HG02798 (cell line): ENCODE measurements around the gene NKG7.

ENCODE experiments used
- ATAC-seq: cut with Tn5 transposase; IDR thresholded peaks from one replicate; pipeline ENCODE4 v1.9.1; 2021; ENCODE audit warnings: mild to moderate bottlenecking; ENCODE audit not compliant: unreplicated experiment, poor library complexity

NKG7 gene

DNA sequence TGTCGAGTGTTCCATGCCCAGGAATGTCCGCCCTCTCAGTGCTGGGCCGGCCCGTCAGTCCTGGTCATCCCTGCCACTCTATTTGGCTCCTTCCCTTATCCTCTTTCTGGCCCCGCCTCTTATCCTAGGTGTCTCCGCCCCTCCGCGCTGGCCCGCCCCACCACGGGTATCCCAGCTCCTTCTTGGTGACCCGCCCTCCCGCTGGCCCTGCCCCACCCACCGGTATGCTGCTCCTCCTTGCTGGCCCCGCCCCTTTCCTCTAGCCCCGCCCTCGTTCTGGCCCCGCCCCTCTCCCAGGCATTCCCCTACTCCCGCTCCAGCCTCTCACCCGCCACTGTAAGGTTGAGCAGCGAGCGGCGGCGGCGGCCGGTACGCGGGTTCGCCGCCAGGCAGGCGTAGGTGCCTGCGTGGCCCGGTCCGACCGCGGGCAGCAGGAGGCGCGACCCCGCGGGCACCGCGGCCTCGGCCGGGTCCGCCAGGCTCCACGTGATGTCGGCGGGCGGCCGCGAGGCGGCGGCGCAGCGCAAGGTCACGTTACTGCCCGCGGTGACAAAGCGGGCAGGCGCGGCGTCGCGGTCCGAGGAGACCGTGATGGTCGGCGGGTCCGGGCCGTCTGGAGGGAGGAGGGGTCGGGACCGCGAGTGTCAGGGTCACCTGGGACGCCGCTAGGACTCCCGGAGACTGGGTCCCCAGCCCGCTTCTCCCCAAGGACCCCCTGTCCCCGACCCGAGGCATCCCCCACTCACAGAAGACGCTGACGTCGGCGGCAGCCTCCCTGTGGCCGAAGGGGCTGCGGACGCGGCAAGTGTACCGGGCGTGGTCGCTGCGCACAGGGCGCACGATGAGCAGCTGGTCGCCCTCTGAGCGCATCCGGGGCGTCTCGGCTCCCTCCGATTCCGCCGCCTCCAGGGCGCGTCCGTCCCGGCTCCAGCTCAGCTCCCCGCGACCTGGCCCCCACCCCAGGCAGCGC lies 32.5 kb downstream of the NKG7 start:
- peak; percentile 66 for ATAC-seq

DNA sequence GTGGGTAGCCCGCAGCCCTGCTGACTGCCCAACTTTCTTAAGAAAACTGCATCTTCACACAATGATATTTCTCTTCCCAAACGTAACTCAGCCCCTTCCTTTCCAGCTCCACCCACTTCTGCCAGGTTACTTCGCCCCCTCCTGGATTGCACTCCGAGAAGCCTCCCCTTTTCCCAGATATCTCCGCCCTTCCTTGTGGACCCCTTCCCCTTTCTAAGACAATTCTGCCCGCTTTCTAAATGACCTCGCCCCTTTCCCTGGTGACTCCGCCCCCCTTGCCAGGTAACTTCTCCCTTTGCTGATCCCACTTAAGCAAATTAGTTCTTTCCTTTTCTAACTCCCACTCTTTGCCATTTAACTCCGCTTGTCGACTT lies 33.2 kb downstream of the NKG7 start:
- ATAC-seq: peak; percentile 1

DNA sequence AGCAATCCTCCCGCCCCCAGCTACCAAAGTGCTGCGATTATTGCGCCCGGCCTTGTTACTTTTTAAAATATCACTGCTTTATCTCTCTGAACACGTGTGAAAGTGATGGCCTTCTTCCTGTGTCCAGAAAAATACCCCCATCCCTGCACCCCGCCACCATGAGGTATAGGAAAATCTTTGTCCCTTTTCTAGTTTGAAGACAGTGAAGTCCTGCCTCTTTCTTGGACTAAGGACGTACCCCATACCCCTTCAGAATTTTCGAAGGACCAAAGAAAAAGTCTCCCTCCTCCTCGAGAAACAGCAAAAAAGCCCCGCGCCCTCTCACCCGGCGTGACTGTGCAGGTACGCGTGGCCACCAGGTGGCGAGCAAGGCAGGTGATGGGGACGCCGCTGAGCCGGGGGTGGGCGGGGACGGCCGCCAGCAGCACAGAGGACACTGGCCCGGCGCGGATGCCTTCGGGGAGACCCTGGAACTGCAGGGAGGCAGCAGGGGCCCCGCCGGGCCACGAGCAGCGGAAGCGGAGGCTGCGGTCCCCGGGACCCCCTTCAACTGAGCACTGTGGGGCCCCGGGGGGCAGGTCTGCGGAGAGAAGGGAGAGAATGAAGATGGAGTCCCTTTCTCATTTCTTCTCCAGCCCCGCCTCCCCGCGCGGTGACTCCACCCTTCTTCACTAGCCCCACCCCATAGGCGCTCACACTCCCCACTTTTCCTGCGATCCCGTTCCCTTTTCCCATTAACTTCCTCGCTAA lies 33.7 kb downstream of the NKG7 start:
- ATAC-seq: peak; percentile 50

DNA sequence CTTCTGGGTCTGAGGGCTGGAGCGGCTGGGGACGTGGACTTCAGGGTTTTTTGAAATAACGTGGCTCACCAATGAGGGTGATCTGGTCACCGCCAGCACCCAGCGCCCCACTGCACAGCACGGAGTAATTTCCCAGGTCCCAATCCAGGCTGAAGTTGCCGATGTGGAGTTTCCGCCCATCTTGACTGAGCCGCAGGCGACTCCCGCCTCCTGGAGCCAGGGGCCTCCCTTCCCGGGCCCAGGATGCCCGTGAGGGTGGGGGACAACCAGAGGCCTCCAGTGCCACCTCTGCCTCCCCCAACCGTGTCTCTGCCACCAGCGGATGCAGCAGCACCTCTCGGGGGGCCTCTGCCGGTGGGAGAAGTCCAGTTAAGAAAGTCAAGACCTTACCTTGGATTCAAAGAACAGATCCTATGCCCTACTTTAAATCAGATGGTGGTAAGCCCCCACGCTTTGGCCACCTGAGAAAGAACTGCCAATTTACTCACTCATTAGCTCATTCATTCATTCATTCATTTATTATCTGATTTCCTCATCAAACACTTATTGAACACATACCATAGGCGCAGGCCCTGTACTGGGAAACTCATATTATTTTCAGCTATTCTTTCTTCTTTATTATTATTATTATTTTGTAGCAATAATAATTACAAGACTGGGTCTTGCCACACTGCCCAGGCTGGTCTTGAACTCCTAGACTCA lies 34.4 kb downstream of the NKG7 start:
- no peak for ATAC-seq

DNA sequence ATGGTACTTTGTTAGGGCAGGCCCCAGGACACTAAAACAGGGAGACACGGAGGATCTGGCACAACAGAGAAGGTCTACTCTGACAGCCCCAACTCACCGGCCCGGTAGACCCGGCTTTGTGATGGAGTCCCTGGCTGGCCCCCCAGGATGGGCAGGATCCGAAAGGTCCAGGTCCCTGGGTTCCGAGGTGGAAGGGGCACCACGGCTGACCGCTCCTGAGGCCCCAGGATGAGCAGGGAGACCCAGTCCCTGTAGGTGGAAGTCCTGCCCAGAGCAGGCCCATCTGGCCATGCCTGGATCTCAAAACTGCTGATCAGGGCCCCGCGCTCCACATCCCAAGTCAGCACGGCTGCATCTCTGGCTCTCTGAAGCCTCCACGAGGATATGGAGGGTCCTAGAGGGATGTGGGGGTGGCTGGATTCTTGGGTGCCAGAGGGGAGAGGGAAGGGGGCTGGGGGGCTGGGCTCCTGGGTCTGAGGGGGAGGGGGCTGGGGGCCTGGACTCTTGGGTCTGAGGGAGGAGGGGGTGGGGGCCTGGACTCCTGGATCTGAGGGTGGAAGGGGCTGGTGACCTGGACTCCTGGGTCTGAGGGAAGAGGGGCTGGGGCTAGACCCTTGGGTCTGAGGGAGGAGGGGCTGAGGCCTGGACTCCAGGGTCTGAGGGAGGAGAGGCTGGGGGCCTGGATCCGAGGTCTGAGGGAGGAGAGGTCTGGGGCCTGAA lies 35.2 kb downstream of the NKG7 start:
- ATAC-seq: no peak

DNA sequence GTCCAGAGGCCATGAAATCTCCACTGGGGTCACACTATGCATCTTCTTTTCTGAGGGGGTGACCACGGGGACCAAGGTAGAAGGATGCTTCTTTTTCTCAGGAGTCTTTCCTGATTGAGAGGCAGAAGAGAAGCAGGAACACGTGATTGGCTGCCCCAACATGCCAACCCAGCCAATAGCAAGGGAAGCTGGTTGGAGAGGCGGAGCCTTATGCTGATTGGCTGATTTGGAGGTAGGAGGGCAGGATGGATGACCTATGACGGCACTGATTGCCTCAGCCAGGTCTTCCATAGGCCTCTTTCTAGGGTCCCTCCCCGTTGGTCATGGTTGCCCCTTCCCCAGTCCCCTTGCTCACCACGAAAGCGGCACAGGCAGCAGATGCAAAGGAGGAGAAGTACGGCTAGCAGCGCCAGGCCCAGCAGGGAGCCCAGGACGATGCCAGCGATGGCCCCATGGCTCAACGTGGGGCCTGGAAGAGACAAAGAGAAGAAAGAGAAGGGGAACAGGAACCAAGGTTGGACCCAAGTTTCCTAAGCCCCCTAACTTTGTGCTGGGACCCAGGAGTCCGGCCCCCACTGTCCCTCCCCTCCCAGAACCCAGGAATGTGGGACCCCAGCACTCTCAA lies 38.5 kb downstream of the NKG7 start:
- no peak for ATAC-seq

DNA sequence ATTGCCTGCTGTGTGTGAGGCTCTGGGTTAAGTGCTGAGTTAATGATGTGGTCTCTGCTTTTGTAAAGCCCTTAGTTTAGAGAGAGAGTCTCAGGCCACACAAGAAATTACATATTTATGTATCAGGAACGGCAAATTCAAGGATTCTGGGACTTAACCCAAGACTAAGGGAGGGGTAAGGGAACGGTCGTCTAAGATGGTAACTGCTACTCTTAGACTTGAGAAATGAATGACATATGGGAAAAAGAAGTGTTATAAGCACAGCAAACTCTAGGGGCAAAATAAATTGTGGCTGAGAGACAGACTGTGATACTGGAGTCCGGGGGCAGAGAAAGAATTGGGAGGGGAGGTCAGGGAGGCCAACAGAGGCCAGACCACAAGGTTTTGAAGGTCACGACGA lies 40.7 kb downstream of the NKG7 start:
- ATAC-seq: no peak

DNA sequence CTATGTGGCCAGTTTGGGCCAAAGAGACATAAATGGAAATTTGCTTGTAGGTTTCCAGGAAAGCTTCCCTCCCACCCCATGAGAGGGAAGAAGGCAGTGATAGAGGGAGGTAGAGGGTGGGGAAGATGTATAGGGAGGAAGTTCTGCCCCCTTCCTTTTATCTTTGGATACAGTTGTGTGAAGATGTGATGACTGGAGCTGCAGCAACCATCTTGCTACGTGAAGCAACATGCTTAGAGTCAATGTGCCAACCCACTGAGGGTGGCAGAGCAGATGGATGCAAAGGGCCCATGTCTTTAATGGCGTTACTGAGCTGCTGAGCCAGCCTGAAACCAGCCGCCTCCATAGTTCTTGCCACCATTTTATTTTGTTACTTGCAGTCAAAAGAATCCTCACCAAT lies 41.3 kb downstream of the NKG7 start:
- no peak for ATAC-seq

DNA sequence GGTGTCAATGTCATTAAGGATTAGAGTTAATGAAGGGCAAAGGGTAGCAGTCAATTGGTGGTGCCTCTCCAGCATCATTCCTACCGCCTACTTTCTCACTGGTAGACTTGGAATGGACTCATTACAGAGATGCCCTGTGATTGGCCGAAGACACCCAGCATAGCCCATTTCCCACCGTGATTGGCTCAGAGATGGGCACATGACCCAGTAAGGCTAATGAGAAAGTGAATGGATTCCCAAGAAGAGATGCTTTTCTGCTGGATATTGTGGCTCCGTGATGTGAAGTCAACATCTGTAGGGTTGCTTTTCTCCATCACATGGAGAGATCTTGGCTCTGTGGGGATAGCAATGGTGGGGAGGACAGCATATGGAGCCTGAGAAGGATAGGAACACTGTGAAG lies 42.1 kb downstream of the NKG7 start:
- ATAC-seq: no peak

DNA sequence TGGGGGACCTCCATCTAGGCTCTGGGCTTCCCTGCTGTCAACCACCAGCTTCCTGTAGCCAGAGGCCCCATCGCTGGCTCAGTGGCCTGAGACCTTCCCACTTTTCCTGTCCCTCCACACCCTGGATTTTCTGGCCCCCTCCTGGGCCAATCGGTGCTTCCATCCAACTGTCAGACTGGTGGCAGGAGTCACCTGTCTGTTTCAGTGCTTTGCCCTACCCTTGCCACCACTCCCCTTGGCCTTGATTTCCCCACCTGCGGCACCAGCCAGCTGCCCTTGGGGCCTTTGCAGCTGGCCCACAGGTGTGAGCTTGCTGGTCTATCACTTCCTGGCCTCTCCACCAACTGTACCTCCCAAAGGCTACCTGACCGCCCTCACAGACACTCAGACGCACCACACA lies 43.0 kb downstream of the NKG7 start:
- ATAC-seq: no peak

DNA sequence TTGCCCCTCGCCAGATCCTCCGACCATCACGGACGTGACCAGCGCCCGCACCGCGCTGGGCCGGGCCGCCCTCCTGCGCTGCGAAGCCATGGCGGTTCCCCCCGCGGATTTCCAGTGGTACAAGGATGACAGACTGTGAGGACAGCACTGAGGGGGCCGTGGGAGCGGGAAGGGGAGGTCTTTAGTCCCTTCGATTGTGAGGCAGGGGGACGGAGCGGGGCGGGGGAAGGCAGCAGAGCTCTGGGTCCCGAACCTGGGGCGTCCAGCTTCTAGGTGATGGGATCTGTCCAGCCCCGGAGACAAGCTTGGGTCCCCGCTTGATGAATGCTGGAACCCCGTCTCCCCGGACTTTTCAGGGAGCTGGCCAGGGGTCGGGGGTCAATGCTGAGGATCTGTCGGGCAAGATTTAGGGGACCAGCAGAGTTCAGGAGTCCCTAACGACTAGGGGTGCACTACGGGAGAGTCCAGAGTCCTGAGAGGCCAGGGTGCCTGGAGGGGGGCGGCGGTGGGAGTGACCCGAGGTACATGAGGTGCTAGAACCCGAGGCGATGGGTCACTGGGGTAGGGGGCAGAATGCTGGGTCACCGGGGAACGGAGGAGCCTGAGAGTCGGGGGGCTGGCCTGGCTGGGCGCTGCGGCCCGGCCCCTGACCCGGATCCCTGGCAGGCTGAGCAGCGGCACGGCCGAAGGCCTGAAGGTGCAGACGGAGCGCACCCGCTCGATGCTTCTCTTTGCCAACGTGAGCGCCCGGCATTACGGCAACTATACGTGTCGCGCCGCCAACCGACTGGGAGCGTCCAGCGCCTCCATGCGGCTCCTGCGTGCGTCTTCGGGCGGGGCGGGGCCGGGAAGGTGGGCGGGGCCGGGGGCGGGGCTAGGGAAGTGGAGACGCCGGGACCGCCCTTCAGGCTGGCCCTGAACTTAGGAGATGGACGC lies 45.1 kb downstream of the NKG7 start:
- no peak for ATAC-seq

DNA sequence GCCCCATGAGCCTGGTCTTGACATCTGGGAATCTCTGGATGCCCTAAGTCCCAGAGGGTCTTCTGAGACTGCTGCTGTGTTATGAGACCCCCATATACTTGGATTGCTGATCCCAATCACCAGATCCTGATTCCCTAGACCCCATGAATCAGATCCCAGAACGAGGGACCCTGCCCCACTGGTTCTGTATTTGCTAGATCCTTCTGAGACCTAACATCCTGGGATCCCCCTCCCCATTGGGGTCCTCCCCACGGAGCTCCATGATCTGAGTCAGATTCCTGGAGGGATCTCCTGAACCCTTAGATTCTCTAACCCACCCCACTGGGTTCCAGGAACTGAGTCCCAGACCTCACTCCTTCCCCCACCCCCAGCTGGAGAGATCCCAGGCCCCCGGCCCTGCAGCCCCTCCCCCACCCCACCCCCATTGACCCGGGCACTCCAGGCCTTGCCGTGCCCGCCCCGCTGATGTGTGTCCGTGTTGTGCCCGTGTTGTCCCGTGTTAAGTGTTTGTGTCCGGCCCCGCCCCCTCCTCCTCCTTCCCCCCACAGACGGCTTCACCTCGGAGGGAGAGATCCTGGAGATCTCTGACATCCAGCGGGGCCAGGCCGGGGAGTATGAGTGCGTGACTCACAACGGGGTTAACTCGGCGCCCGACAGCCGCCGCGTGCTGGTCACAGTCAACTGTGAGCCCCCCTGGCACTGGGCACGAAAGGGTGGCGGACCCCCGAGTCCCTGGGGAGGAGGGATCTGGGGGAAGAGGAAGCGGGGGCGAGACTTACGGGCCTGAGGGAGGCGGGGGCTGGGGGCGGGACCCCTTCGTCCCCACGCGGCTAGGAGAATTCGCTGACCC lies 46.0 kb downstream of the NKG7 start:
- no peak for ATAC-seq

DNA sequence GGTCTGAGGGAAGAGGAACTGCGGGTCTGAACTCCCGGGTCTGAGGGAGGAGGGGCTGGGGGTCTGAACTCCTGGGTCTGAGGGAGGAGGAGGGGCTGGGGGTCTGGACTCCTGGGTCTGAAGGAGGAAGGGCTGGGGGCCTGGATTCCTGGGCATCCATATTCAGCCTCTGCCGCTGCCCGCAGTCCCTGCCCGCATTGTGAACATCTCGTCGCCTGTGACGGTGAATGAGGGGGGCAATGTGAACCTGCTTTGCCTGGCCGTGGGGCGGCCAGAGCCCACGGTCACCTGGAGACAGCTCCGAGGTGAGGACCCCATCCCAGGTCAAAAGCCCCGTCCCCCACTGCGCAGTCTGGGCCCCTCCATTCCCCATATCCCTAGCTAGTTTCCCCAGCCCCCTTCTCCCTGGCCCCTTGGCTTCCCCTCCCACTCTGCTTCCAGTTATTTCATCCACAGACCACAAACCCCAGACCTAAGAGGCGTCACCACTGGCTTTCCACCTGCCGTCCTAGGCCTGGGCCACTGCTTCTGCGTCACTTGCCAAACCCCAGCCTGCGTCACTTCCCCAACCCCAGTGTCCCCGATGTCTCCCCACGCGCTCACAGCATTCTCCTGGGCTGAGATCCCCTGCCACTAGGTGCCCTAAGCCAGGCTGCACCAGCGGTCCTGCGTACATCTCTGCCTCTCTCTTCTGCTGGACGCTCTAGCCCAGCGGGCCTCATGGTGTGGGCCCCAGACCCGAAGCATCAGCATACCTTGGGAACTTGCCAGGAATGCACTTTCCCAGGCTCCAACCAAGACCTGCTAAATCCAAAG lies 47.1 kb downstream of the NKG7 start:
- no peak for ATAC-seq

DNA sequence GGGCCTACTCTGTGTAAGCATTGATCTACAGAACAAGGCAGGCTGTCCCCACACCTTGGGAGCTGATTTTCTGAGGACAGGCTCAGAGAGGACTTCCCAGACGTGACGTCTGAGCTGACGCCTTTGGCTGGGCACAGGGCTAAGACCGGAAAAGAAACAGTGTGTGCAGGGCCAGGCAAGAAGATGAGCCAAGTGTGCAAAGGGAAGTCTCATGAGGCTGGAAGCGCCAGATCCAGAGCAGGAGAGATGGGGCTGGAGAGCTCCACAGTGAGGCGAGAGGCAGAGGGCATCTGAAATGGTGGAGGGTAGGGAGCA lies 48.3 kb downstream of the NKG7 start:
- ATAC-seq: no peak

DNA sequence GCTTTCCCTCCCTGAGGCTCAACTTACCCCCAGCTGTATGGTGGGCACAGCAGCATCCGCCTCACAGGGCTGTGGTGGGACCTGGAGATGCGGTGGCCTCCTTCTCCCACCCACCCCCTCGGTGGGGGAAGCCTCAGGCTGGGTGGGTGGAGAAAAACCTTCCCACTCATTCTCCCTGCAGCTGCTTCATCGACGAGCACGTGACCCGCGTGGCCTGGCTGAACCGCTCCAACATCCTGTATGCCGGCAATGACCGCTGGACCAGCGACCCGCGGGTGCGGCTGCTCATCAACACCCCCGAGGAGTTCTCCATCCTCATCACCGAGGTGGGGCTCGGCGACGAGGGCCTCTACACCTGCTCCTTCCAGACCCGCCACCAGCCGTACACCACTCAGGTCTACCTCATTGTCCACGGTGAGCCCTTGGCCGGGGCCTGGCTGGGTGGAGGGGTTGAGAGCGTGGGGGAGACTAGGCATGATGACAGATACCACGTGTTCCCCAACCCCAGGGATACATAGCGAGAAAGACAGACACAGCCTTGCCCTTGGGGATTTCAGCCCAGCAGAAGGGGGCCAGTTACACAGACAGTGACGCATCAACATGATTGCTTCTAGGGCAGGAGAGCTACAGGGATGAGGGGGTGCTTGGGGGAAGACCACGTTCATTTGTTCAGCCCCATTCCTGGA lies 48.8 kb downstream of the NKG7 start:
- ATAC-seq: no peak

DNA sequence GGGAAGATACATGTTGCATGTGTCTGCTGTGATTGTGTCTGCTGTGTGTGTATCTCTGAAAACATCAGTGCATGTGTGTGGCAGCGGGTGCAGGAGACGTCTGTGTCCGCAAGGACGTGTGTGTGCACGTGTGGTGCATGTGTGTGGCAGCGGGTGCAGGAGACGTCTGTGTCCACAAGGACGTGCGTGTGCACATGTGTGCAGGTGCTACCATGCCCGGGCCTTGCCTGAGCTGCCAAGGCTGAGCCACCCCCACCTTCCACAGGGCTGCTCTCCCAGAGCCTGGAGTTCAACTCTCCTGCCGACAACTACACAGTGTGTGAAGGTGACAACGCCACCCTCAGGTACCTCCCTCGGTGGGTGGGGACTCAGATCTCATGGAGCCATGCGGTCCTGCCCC lies 50.7 kb downstream of the NKG7 start:
- no peak for ATAC-seq
